B cell (primary cell): ENCODE data around the gene IRX3. TPM values are rescaled to one million over a fixed set of nuclear protein-coding genes. Genes with fewer than 3 reads are reported as not detected.

Experiments used
- ATAC-seq: fragments of 200-7000 bp; cut with Tn5 transposase; one replicate; pipeline ENCODE4 v1.10.0; 2021; ENCODE audit warnings: low read depth, mild to moderate bottlenecking, moderate number of reproducible peaks, moderate library complexity
- CTCF ChIA-PET: fragments of 350-600 bp; sonication (Branson Sonifier 250); formaldehyde crosslinking; loops from one replicate; lab custom pipeline; 2021; ENCODE audit warnings: antibody characterized with exemption, inconsistent platforms; lab: Charles Lee
- POLR2A ChIA-PET: fragments of 350-600 bp; sonication (Branson Sonifier 250); formaldehyde crosslinking; loops from one replicate; lab custom pipeline; 2021; ENCODE audit warnings: antibody characterized with exemption; lab: Charles Lee
- DNase-seq: peaks from one replicate; pipeline ENCODE4 v3.0.0; 2013
- H2AFZ ChIP-seq: 2 replicates; pipeline ENCODE4 v1.6.1; 2012; ENCODE audit warnings: mild to moderate bottlenecking, low read depth, low read length; ENCODE audit not compliant: insufficient read depth, poor library complexity, severe bottlenecking
- H3K27ac ChIP-seq, 2 donors: 1 replicate in 1 of 2; 2 replicates in 1 of 2; pipeline ENCODE4 v1.5.1; 2012 to 2013; ENCODE audit warnings: low read length in 2 of 2, mild to moderate bottlenecking in 2 of 2, moderate library complexity in 1 of 2
- H3K27me3 ChIP-seq, 4 experiments: fragments of 200-600 bp in 1 of 4; sonication (generic) in 1 of 4; replicated peaks in 1 of 4; 1 replicate in 2 of 4; 2 replicates in 2 of 4; pipeline versions ENCODE4 v1.6.1 to v1.7.0; 2013 to 2016; ENCODE audit warnings: low read length in 3 of 4, mild to moderate bottlenecking in 2 of 4, mixed read lengths in 1 of 4, moderate library complexity in 1 of 4; ENCODE audit not compliant: insufficient read depth in 4 of 4, control insufficient read depth in 3 of 4; ENCODE audit errors: control extremely low read depth in 1 of 4
- H3K36me3 ChIP-seq, 2 experiments: replicated peaks in 1 of 2; 1 replicate in 1 of 2; 2 replicates in 1 of 2; pipeline versions ENCODE4 v1.6.1 to v1.7.1; 2013; ENCODE audit warnings: low read length in 1 of 2; ENCODE audit not compliant: insufficient read depth in 2 of 2, control insufficient read depth in 1 of 2; ENCODE audit errors: control extremely low read depth in 1 of 2, extremely low read depth in 1 of 2
- H3K4me1 ChIP-seq, 2 donors: fragments of 200-600 bp in 1 of 2; sonication (generic) in 1 of 2; 1 replicate in 1 of 2; 2 replicates in 1 of 2; pipeline versions ENCODE4 v1.5.1 to v1.6.1; 2013 to 2017; ENCODE audit warnings: low read length in 2 of 2; ENCODE audit not compliant: control insufficient read depth in 2 of 2, insufficient read depth in 2 of 2
- H3K4me2 ChIP-seq: replicated peaks from 2 replicates; pipeline ENCODE3; 2012; ENCODE audit warnings: mild to moderate bottlenecking, low read depth, low read length; ENCODE audit not compliant: poor library complexity, severe bottlenecking
- H3K4me3 ChIP-seq, 5 experiments: fragments of 200-600 bp in 1 of 5; sonication (generic) in 1 of 5; 1 replicate in 3 of 5; 2 replicates in 2 of 5; pipeline versions ENCODE4 v1.5.1 to v1.7.0; 2011 to 2016; ENCODE audit warnings: low read length in 4 of 5, mild to moderate bottlenecking in 4 of 5, low read depth in 2 of 5, control low read depth in 1 of 5, moderate library complexity in 1 of 5; ENCODE audit not compliant: insufficient read depth in 1 of 5; ENCODE audit errors: control extremely low read depth in 1 of 5, extremely low read depth in 1 of 5
- H3K79me2 ChIP-seq: fragments of 200-600 bp; sonication (generic); one replicate; pipeline ENCODE4 v1.6.0; 2016; ENCODE audit warnings: low read length; ENCODE audit not compliant: control insufficient read depth, insufficient read depth
- H3K9ac ChIP-seq: fragments of 200-600 bp; sonication (generic); 2 replicates; pipeline ENCODE4 v1.6.1; 2017; ENCODE audit warnings: mild to moderate bottlenecking, low read length, moderate library complexity
- H3K9me3 ChIP-seq, 3 donors: one replicate each; pipeline versions ENCODE4 v1.6.1 to v1.7.1; 2013; ENCODE audit warnings: low read length in 2 of 3; ENCODE audit not compliant: control insufficient read depth in 2 of 3, insufficient read depth in 1 of 3; ENCODE audit errors: control extremely low read depth in 1 of 3
- H4K20me1 ChIP-seq: 2 replicates; pipeline ENCODE4 v1.6.0; 2012; ENCODE audit warnings: mild to moderate bottlenecking, low read length; ENCODE audit not compliant: insufficient read depth, control insufficient read depth, poor library complexity, severe bottlenecking
- H3K27ac Mint-ChIP-seq: one replicate; pipeline ENCODE4 v1.8.0; 2021; ENCODE audit warnings: mixed read lengths
- H3K27me3 Mint-ChIP-seq: one replicate; pipeline ENCODE4 v1.8.0; 2021; ENCODE audit warnings: mixed read lengths
- H3K4me1 Mint-ChIP-seq: one replicate; pipeline ENCODE4 v1.8.0; 2021; ENCODE audit warnings: mixed read lengths
- H3K4me3 Mint-ChIP-seq: one replicate; pipeline ENCODE4 v1.8.0; 2021; ENCODE audit warnings: mixed read lengths
- H3K9me3 Mint-ChIP-seq: one replicate; pipeline ENCODE4 v1.8.0; 2022; ENCODE audit warnings: mixed read lengths; ENCODE audit not compliant: insufficient read depth
- EZH2 ChIP-seq: IDR thresholded peaks from 2 replicates; pipeline ENCODE4 v1.6.1; 2012; ENCODE audit warnings: borderline replicate concordance, low read depth, mild to moderate bottlenecking, moderate library complexity, low read length; ENCODE audit not compliant: insufficient read depth, poor library complexity, severe bottlenecking
- WGBS: methylation state at CpG from one replicate; pipeline ENCODE4 v1.1.5; 2013; ENCODE audit warnings: missing lambda C conversion rate; ENCODE audit not compliant: insufficient coverage; 5-methylcytosine and 5-hydroxymethylcytosine counted together
- intact Hi-C: fragments of 100-400 bp; cut with micrococcal nuclease; formaldehyde crosslinking; loops from one replicate; pipeline ENCODE4 v1.10.0; 2022
- polyA plus RNA-seq: library from polyadenylated mRNA; depleted of rRNA; stranded (reverse); fragments of >200 nt; gene quantifications from 2 replicates; pipeline ENCODE4 v1.2.3, GENCODE V29; 2012
- total RNA-seq, 2 donors: library from RNA; stranded (reverse); fragments of 120-200 nt in 1 of 2; gene quantifications; 1 replicate in 1 of 2; 2 replicates in 1 of 2; pipeline versions ENCODE4 v1.2.3 to v1.2.4, GENCODE V29; 2013 to 2022
- TF ChIP-seq, protein P1 (sequence below): fragments of 200-600 bp; IDR thresholded peaks from one replicate; pipeline ENCODE4 v1.8.0; 2022; ENCODE audit warnings: antibody characterized with exemption, mild to moderate bottlenecking

The IRX3 gene
- total and polyA plus RNA-seq, 2 donors (not counting 1 experiment from before 2014, with no cell fraction given) = not detected

DNA sequence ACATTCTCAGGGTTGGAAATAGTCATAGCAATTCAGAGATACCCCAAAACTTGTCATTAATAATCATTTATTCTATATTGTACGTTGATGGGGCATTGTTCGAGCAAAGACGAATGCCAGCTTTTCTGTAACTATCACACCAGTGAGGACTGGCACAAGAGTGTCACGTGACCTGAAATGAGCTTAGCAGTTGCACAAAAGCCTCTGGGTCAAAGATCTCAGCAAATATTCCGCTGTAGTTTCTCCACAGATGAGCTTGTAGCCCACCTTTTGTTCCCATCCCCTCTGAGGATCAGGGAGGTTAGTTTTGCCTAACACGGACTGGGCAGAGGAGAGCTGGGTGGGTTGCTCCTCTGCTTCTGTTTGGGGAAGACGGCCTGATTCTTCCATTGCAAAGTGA lies 18.2 kb downstream of the IRX3 start:
- CTCF ChIA-PET = no interaction called here
- WGBS = 91% methylated on average over 5 of the region's 7 CpGs
- Histone ChIP-seq H2AFZ (no peak overlapping the region), H3K79me2 (no peaks in the 10 kb centered on the region), H3K27ac (no peak overlapping the region), H3K27me3 (peaks cover 0 to 3% (median 0%) of the 10 kb centered on the region in 4 experiments), H3K4me2 (no peak overlapping the region), H4K20me1 (no peaks in the 10 kb centered on the region), H3K9ac (no peak overlapping the region), H3K4me1 (no peaks in the 10 kb centered on the region), H3K36me3 (no peaks in the 10 kb centered on the region), H3K4me3 (no peak overlapping the region), H3K9me3 (no peaks in the 10 kb centered on the region)
- intact Hi-C loops = no loop called here
- H3K9me3 Mint-ChIP-seq = no peaks in the 10 kb centered on the region
- peaks cover 15% of the 10 kb centered on the region for H3K27me3 Mint-ChIP-seq
- POLR2A ChIA-PET = no interaction called here
- no peaks in the 10 kb centered on the region for H3K4me1 Mint-ChIP-seq
- ATAC-seq = no peak
- TF ChIP-seq EZH2 = no peak
- TF ChIP-seq, protein P1, sequence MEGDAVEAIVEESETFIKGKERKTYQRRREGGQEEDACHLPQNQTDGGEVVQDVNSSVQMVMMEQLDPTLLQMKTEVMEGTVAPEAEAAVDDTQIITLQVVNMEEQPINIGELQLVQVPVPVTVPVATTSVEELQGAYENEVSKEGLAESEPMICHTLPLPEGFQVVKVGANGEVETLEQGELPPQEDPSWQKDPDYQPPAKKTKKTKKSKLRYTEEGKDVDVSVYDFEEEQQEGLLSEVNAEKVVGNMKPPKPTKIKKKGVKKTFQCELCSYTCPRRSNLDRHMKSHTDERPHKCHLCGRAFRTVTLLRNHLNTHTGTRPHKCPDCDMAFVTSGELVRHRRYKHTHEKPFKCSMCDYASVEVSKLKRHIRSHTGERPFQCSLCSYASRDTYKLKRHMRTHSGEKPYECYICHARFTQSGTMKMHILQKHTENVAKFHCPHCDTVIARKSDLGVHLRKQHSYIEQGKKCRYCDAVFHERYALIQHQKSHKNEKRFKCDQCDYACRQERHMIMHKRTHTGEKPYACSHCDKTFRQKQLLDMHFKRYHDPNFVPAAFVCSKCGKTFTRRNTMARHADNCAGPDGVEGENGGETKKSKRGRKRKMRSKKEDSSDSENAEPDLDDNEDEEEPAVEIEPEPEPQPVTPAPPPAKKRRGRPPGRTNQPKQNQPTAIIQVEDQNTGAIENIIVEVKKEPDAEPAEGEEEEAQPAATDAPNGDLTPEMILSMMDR = no peak
- H3K4me3 Mint-ChIP-seq = no peak overlapping the region
- DNase-seq = no peak
- H3K27ac Mint-ChIP-seq = no peak overlapping the region

DNA sequence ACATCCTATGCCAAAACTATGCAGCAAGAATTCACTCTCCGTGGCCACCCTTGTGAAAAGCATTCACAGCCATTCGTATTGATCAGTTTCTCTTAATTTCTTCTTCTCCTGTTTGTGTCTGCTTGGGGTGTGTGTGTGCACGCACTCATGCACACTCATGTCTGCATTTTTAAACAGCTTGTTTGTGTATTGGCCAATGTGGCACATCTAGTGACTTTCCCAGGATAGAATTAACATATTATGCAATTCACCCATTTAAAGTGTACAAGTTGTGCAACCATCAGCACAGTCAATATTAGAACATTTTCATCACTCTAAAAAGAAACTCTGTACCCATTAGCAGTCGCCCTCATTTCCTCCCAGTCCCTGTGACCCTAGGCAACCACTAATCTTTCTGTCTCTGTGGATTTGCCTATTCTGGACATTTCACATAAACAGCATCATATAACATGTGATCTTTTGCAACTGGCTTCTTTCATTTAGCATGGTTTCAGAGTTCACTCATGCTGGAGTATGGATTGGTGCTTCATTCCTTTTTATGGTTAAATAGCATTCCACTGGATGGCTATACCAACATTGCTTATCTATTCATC lies 20.1 kb downstream of the IRX3 start:
- no peaks in the 10 kb centered on the region for H3K4me1 ChIP-seq
- 50% methylated on average over 1 of the region's 4 CpGs for WGBS
- DNase-seq (no peak), ATAC-seq (no peak)
- H3K4me2 ChIP-seq = no peak overlapping the region
- no peaks in the 10 kb centered on the region for H3K36me3 ChIP-seq
- H3K9me3 ChIP-seq = no peaks in the 10 kb centered on the region
- ChIA-PET POLR2A (no interaction called here), CTCF (no interaction called here)
- no peak overlapping the region for H3K27ac ChIP-seq
- H3K79me2 ChIP-seq = no peaks in the 10 kb centered on the region
- TF ChIP-seq, protein P1 = no peak
- TF ChIP-seq EZH2 = no peak
- H4K20me1 ChIP-seq = no peaks in the 10 kb centered on the region
- H3K27me3 ChIP-seq = peaks cover 0 to 3% (median 0%) of the 10 kb centered on the region in 4 experiments
- intact Hi-C loops = no loop called here
- no peak overlapping the region for H2AFZ ChIP-seq
- peaks cover 15% of the 10 kb centered on the region for H3K27me3 Mint-ChIP-seq
- H3K9ac ChIP-seq = no peak overlapping the region
- H3K4me3 ChIP-seq = no peak overlapping the region
- no peak overlapping the region for H3K4me3 Mint-ChIP-seq
- H3K27ac Mint-ChIP-seq = no peak overlapping the region
- peaks cover 6% of the 10 kb centered on the region for H3K9me3 Mint-ChIP-seq
- H3K4me1 Mint-ChIP-seq = no peaks in the 10 kb centered on the region
